ENCODE data around the gene AMER3.

- no peak for TF ChIP-seq CTCF (IDR thresholded peaks at IDR 0.05; ENCODE audit: poor library complexity, severe bottlenecking)
- no peak for TF ChIP-seq EZH2 (IDR thresholded peaks at IDR 0.05; ENCODE audit: borderline replicate concordance, insufficient read depth, low read length, poor library complexity, severe bottlenecking)
- TF ChIP-seq EP300 (conservative IDR thresholded peaks at IDR 0.05; ENCODE audit: poor library complexity, severe bottlenecking) = no peak
- no peak for TF ChIP-seq TAF1 (IDR thresholded peaks at IDR 0.05; ENCODE audit: low read depth)
- TF ChIP-seq POLR2AphosphoS5 (IDR thresholded peaks at IDR 0.05) = no peak
- TF ChIP-seq REST (IDR thresholded peaks at IDR 0.05; ENCODE audit: borderline replicate concordance) = no peak
These were observed 12.1 kb downstream of the AMER3 start for GRCh38 chr2:130767408-130767775.

All from neural cell (in vitro differentiated cells).